Stimulated activated CD8-positive, alpha-beta memory T cell treated with anti-CD3 and anti-CD28 coated beads, Interleukin-2, amount 100 ng/mL, for 1 hour (primary cell): ENCODE results near the gene TMEM176B.
"Not testable (repeated sequence)": the region's sequence is repeated elsewhere in the genome, so short reads cannot be mapped to it uniquely, and the experiment has no call there.

Experiments
- DNase-seq, 2 donors: peaks; one replicate each; pipeline ENCODE4 v3.0.0-alpha.2; 2020; ENCODE audit warnings: low read depth in 2 of 2

Gene TMEM176B

GRCh38 chr7:150823043-150823442 is 22.9 kb upstream of the TMEM176B start:
- DNase-seq = no peak

DNA sequence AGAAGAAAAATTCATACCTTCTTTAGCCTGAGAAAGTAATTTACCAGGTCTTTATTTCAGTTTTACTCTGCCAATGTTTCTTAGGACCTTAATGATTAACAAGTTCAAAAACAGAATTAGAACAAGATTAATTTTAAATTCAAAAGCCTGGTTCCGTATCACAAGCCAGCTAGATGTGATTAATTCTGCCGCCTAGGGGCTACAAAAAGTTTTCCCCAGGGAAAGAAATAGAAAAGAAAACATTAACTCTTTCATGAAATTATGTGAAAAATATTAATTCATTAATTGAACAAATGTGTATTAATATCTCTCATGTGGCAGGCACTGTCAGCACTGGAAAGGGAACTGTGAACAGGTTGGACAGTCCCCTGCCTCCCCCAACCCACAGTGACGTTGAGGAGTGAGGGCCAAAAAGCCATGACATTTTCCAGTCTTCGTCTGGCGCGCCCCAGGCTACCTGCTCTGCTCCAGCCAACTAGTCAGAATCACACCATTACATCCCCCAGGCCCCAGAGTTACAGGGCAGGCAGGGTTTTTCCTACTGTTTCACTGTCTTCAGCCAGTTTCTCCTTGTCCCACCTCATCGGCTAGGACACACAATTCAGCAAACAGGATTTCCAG is 20.5 kb upstream of the TMEM176B start:
- no peak for DNase-seq

DNA sequence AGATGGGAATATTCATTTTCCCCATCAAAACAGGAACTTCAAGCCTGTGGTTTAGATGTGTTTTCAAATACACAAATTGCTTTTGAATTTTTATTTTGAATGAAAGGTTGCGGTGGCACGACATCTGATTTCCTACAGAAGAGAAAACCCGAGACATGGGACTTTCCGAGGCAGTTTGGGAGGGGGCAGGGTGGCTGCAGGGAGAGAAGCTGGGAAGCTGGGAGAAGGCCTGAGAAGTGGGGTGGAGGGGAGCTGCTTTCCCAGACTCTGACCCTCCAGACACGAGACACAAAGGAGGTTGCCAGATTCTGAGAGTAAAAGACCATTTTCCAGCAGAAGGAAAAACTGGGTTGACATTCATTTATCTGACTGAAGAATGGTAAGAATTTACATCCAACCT is 20.0 kb upstream of the TMEM176B start:
- DNase-seq = no peak

DNA sequence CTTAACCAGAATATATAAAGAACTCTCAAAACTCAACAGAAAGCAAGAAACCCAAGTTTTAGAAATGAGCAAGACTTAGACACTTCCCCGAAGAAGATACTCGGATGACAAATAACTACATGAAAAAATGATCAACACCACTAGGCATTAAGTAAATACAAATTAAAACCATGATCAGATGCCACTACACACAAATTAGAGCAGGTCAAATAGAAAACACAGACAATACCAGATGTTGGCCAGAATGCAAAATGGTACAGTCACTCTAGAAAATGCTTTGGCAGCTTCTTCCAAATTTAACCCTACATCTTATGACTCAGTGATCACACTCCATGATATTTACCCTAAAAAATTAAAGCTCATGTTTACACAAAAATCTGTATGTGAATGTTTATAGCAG is 18.8 kb upstream of the TMEM176B start:
- no peak for DNase-seq

DNA sequence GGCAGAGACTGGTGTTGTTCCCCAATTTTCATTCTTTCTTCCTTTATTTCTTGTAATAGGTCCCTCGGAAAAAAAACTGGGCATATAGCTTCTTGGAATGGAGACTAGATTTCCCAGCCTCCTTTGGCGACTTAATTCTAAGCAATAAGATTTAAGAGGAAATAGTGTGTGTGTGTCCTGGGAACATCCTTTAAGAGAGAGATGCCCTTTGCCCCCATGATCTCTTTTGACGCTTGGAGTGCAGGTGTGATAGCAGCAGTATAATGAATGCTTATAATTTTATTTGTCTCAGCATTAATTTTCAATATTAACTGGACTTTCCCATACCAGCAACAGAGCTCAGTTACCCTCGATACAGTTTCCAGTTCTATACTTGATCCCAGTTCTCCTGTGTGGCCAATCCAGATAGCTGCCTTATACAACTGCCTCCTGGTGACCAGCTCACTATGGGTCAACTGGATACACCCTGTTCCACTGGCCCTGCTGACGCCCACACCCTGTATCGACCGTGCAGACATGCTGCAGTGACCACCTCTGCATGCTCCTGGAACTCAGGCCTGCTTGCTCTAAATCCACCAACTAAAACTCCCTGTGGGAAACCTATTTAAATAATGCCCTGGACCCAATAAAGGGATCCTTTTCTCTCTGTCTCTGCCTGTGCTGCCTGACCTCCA is 14.3 kb upstream of the TMEM176B start:
- no peak for DNase-seq

- not testable (repeated sequence) for DNase-seq
These were observed 7.7 kb upstream of the TMEM176B start for GRCh38 chr7:150807616-150808438.

DNA sequence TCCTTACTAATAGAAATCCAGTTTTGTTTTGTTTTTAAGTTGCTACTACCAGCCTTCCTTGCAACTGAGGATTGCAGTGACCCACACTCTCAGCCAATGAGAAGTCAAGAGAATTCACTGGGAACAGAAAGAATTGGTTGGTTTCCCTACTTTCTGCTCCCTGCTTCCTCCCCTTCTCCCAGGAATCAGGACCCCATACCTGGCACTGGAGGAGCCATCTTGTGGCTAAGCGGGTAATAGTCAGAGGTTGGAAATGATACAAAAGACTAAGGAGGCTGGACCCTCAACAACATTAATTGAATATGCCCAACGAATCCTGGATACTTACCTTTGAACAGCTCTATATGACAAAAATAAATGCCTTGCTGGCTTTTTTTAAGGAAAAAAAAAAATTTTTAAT is 6.7 kb upstream of the TMEM176B start:
- DNase-seq = no peak

GRCh38 chr7:150806454-150806853 is 6.3 kb upstream of the TMEM176B start:
- no peak for DNase-seq

DNA sequence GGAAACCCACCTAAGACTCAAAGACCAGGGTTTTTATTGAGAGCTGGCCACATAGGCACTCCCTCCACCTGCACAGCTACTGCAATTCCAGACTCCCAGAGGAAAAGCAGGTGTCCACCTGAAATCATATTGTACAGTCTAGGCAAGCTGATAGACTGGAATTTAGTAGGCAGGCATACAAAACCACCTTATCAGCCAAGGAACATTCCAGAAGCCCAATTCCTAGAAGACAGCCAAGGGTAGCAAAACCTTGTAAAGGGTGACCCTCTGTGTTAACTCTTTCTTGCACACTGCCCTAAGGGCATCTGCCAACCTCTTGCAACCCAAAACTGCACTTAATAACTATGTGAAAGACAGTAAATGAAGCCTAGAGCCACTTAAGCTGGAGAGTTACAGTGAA is 5.7 kb upstream of the TMEM176B start:
- DNase-seq = no peak

DNA sequence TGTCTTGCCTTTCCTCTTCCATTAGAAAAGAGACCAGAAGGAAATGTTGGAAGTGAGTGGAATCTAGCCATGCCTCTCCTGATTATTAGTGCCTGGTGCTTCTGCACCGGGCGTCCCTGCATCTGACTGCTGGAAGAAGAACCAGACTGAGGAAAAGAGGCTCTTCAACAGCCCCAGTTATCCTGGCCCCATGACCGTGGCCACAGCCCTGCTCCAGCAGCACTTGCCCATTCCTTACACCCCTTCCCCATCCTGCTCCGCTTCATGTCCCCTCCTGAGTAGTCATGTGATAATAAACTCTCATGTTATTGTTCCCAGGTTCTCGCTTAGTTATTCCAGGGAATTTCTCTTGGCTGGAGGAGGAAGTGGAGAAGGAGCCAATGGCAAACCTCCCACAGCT is 4.6 kb upstream of the TMEM176B start:
- DNase-seq = no peak

DNA sequence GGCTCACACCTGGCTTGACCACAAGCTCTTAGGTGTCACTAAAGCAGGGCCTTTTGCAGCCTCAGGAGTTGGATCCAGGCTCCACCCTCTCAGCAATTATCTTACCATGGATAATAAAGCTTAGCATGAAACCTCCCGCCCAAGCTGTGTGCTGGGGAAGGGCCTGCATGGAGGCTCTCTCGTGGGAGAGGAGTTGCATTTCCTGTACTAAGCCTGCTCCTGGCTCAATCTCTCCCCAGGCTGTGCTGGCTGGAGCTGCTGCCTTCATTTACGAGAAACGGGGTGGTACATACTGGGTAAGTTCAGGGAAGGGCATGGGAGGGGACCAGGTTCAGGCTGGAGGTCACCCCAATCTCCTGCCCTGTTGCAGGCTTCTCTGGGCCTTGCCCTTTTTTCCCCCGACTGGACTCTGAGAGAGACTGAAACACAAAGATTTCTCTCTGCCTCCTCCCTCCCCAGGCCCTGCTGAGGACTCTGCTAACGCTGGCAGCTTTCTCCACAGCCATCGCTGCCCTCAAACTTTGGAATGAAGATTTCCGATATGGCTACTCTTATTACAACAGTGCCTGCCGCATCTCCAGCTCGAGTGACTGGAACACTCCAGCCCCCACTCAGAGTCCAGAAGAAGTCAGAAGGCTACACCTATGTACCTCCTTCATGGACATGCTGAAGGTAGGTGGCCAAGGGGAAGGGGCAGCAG is 3.1 kb upstream of the TMEM176B start:
- DNase-seq = no peak

- DNase-seq = no peak
These were observed 2.0 kb upstream of the TMEM176B start for GRCh38 chr7:150801946-150802771.

- DNase-seq = no peak
These were observed 1.2 kb upstream of the TMEM176B start for GRCh38 chr7:150801242-150801945.

DNA sequence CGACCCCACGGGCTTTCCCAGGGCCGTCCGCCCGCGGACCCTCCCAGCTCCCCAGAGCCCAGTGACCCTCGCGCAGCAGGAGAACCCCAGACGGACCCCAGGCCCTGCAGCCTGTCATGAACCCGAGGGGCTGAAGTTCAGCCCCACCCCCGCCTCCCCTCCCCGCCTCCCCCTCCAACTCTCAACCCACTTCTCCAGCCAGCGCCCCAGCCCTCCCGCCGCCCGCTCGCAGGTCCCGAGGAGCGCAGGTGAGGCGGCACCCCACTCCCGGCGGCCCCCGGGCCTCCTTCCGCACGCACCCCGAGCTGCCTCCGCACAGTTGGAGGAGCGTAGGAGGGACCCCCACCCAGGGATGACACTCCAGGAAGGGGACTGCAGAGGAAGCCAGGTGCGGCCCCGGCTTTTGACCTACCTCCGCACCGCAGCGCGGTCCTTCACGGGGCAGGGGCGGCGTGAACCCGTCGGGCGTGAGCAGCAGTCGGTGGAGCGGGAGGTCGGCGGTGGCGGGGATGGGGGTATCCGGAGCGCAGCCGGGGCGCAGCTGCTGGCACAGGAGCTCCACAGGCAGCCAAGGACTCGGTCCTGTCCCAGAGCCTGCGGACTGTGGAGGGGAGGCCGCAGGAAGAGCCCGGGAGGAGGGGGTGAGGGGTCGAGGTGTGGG is 547 bp upstream of the TMEM176B start, which contains the start of gene TMEM176A:
Gene TMEM176A, plus strand, starts transcription at position 189 of the 661 bp plus-strand sequence. CDS start 782 bp downstream, outside the sequence.
- no peak for DNase-seq

DNA sequence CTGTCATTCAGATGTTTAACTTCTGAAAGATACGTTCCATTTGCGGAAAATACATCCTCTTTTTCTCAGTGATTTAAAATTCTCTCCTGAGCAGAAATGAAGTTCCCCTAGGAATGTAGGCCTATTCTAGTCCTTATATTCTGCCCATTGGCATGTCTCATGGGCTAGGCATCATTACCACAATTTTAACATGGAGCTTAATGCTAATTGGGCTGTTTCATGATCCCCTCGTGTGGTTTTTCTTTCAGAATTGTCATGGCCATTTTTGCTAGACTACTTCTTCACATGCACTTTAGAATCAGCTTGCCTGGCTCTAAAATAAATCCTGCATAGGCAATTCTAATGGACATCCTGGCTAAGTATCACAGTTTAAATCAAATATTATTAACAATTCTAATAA is 1.0 kb downstream of the TMEM176B start:
- no peak for DNase-seq

DNA sequence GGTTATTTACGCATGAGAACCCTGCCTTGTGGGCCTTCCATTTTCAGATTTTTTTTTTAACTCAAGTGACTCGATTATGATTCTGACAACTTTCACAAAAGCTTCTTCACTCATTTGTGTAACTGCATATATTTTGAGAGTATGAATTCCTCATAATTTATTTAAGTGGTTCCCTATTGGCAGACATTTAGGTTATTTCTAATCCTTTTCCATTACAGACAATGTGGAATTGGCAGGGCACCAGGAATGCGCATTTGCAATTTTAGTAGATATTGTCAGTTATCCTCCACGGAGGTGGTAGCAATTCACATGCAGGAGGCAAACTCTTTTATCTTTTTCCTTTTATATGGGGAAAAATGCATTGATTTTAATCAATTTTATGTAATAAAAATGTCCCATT is 2.5 kb downstream of the TMEM176B start:
- no peak for DNase-seq

DNA sequence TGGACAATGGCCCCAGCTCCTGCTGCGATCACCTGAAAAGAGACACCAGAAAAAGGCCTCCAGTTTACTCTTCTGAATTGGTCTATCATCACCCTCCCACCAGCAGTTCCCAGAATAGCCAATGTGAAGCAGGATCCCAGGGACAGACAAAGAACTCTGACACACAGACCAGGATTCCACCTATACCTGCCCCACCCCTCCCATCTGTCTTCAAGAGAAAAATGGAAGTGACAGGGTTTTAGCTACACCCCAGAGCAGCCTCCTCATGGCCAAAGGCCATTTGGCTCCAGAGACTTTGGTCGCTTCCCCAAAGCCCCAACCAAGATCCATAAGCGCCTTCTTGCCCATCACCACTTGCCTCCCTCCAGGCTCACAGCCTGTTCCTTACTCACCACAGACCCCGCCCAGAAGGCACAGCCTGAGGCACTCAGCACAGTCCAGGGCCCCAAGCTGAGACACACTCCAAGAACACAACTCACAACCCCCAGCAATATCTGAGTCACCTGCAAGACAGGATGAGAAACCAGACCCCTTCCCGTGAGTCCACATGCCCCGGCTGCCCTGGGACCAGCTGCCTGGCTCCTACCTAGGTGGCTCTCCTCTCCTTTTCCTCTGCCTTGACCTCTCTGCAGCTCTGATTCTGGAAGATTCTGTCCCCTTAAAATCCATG is 6.5 kb downstream of the TMEM176B start:
- DNase-seq = no peak

DNA sequence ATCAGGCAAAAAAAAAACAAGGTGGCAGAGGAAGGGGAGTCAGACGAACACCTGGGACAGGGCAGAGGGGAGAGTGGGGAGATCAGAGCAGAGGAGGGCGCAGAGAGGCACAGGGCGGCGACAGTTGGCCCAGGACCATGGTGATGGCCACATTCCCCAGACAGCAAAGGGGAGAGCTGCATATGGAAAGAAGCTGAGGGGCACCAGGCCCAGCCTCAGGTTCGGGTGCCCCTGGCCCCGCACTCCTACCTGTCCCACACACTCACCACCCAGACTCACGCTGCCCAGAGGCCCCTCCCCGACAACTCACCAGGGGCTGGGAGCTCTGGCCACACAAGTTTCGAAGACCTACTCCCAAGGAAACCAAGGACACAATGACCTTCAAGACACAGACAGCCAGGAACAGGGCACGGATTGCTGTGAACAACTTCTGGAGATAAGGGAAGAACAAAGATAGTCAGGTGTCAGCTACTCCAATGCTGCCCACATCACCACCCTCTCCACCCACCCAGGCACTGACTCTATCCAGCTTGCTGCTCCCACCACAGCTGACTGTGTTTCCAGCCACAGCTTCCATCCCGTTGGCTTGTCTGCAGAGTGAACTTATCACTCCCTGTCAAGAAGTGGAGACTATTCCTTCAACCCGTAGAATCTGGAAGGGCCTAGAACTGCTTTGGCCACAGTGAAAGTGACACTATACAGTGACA is 8.3 kb downstream of the TMEM176B start:
- DNase-seq = no peak

DNA sequence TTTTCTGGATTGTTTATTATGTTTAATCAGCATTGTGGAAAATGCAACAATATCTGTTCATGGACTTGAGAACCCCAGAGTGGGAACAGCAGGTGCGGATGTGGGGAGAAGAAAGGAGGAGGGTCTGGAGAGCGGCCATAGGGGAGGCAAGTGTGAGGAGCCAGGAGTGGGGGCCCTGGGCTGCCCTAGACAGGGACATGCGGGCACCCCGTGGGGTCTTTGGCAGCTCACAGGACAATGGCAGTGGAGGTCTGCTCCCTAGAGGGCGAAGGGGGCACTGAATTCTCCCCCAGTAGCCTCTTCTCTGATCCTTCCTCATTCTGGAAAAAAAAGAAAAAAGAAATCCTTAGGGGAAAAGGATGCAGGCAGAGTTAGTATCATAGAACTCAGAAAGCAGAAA is 8.9 kb downstream of the TMEM176B start:
- DNase-seq = no peak
